HG03097 (cell line): Measurements from ENCODE around the gene GPR173.

Experiments
- ATAC-seq: cut with Tn5 transposase; IDR thresholded peaks from one replicate; pipeline ENCODE4 v1.9.1; 2021; ENCODE audit not compliant: unreplicated experiment, low FRiP score

The GPR173 gene

DNA sequence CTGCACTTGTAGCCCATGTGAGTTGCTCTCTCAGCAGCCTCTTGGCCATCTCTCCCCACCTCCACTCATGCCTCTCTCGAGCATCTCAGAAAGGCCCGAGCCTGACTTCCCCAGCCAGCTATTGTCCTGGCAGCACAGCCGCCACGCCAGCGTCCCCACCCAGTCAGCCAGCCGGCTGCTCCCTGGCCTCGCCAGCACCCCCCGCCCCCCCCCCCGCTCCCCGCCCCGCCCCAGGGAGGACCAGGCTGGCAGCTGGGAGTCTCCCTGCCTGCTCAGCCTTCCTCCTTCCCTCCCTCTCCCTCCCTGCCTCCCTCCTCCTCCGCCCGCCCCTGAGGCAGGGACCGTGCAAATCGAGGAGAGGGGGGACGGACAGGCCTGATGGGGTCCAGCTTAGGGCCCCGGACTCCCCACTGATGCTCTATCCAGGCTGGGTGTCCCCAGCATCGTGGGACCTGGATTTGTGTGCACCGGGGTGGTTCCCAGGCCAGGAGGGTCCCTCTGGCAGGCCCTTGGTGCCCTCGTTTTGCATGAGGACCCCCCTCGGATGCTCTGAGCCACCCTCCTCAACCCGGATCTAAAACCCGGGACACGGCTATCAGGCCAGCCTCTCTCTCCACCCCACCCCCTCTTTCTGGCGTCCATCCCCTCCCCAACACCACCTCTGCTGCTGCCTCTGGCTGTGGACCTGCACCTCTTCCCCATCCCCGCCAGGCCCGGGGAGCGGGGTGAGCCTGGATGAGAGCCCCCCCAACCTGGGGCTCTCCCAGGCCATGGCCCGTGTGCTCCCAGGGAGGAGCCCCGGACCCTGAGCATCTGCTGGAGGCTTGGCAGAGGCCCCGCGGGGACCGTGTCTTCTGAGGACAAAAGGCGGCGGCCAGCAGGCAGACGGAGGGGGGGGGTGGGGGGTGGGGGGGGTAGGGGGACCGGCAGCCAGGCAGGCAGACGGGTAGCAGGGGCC lies at the start of gene GPR173:
GPR173 (plus strand) TSS at position 621 of the 958 bp plus-strand sequence. CDS start 27,833 bp downstream, outside the sequence.
- no peak for ATAC-seq

DNA sequence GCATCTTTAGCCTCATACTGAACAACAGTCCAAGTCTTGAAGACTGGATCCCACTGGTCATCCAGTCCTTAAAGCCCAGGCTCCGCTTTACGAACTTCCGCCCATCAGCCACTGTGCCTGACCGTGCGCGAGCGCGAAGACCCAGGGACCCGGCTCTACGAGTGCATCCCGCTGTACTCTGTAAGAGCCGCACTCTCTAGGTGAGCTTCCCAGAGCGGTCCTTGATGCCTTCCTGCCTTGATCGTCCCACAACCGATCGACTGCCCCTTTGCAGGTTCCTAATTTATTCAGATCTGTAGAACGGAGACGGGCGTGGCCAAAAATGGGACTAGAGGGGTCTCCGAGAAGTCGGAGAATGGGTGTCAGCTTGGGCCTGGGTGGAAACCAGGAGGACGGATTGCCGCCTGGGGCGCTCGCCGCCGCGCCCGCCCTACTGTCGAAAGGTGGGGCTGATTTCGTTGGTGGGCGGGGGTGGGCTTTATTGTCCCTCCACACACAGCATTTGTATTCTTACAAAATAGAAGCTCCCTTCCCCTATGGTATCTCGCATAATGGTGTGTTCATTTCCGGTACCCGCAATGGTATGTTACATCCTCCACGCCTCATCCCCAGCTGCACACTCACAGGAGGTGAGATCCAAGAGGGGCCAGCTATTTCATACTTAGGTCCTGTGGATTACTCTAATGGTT lies 48.0 kb upstream of the GPR173 start:
- no peak for ATAC-seq

GRCh38 chrX:53001958-53002357 lies 46.6 kb upstream of the GPR173 start:
- no peak for ATAC-seq

DNA sequence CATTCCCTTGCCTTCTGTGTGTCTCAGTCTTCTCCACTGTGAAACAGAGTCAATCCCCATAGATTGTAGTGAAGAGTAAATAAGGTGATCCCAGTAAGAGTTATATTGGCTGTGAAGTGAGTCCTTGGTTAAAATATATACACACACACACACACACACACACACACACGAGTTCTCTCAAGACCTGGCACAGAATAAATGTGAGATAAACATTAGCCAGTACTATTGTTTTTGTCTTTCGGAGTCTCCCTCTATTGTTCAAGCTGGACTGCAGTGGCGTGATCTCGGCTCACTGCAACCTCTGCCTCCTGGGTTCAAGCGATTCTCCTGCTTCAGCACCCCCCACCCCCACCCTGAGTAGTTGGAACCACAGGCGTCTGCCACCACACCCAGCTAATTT lies 45.5 kb upstream of the GPR173 start:
- ATAC-seq = no peak

- ATAC-seq = no peak
Observed at GRCh38 chrX:53004038-53004437, 44.6 kb upstream of the GPR173 start.

DNA sequence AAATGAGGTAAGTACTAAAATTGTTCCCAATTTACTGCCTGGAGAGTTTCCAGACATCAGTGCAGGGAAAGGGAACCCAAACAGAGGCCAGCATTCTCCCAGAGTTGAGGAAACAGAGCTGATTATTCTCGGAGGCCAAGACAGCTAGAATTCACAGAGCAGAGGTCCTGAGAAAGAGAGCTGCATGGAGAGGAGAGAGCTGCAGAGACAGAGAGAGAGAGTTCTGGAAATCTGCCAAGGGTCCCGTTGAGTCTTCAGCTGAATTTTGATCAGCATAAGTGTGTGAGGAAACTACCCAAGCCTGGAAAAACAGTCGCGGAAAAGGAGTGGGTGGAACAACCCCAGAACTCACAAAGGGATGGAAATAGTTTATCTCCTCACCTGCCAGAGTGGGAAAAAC lies 43.8 kb upstream of the GPR173 start:
- no peak for ATAC-seq

DNA sequence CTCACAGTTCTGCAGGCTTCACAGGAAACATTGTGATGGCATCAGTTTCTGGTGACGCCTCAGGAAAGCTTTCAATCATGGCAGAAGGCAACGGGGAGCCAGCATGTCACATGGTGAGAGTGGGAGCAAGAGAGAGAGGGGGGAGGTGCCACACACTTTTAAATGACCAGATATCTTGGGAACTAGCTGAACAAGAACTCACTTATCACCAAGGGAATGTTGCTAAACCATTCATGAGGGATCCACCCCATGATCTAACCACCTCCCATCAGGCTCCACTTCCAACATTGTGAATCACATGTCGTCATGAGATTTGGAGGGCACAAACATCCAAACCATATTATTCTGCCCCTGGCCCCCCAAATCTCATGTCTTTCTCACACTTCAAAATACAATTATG lies 43.3 kb upstream of the GPR173 start:
- no peak for ATAC-seq

GRCh38 chrX:53009032-53009431 lies 39.6 kb upstream of the GPR173 start:
- no peak for ATAC-seq

- ATAC-seq = no peak
Observed at GRCh38 chrX:53013291-53013690, 35.3 kb upstream of the GPR173 start.

- no peak for ATAC-seq
Observed at GRCh38 chrX:53018627-53019026, 30.0 kb upstream of the GPR173 start.

- no peak for ATAC-seq
Observed at GRCh38 chrX:53022381-53022780, 26.2 kb upstream of the GPR173 start.

GRCh38 chrX:53028678-53029077 lies 19.9 kb upstream of the GPR173 start:
- no peak for ATAC-seq

DNA sequence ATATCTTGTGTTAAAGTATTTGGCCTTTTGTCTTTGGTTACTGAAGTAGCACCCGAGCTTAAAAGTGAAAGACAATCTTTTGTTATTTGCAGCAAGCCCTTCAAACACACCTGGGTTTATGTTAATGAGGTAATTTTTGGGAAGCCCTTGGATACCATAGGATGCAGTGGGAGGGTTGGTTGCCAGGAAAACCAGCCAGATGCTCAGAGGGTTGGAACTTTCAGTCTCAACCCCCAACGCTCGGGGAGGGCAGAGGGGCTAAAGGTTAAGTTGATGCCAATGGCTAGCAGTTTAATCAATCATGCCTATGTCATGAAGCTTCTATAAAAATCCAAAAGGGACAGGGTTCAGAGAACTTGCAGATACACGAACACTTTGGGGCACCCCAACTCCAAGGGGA lies 17.2 kb upstream of the GPR173 start:
- ATAC-seq = no peak

- no peak for ATAC-seq
Observed at GRCh38 chrX:53036149-53036548, 12.4 kb upstream of the GPR173 start.

DNA sequence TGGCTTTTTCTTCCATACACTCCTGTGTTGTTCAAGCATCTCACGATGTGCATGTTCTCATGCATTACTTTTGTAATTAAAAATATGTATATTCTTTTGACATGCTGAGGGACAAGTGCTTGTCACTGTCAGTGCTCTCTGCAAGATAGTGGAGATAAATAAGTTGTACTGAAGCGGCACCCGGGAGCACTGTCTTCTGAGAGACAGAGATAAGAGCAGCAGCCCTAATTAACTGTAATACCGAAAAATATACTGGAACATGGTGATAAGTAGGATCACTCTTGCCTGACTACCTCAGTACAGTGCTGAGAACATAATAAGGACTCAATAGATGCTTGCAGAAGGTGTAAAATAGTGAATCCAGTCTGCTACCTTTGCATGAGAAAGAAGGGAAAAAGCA lies 9.4 kb upstream of the GPR173 start:
- no peak for ATAC-seq

DNA sequence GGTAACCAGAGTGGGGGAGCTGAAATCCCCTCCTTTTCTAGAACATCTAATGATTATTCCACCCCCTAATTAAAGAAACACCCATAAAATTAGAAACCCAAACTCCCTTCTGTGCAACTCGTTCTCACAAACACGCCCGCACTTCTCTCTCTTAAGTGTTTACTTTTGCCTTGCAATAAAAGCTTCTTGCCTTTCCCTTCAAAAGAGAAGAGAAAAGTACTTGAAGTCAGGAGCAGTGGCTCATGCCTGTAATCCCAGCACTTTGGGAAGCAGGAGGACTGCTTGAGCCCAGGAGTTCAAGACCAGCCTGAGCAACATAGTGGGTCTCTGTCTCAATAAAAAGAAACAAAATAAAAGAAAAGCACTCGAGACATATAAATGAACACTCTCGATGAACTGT lies 3.6 kb upstream of the GPR173 start:
- ATAC-seq = no peak

- ATAC-seq = no peak
Observed at GRCh38 chrX:53047228-53047627, 1.4 kb upstream of the GPR173 start.

GRCh38 chrX:53049127-53049517 lies 533 bp downstream of the GPR173 start:
- ATAC-seq = no peak

DNA sequence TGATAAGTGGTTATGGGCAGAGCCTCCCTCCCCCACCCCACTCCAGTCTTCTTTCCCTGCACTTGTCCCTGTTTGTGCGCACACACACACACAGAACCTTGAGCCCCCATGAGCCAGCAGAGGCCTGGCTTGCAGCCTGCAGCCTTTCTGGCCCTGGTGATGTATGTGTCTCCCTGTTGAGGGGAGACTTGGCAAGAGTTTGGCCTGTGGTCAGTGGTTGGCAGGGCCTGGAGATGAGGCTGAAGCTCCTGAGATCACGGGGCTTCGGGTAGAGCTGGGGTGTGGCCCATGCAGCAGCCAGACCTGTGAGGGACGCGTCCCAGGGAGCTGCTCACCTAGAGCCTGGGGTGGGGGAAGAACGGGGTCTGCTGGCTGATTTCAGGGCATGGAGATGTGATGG lies 2.3 kb downstream of the GPR173 start:
- ATAC-seq = no peak

DNA sequence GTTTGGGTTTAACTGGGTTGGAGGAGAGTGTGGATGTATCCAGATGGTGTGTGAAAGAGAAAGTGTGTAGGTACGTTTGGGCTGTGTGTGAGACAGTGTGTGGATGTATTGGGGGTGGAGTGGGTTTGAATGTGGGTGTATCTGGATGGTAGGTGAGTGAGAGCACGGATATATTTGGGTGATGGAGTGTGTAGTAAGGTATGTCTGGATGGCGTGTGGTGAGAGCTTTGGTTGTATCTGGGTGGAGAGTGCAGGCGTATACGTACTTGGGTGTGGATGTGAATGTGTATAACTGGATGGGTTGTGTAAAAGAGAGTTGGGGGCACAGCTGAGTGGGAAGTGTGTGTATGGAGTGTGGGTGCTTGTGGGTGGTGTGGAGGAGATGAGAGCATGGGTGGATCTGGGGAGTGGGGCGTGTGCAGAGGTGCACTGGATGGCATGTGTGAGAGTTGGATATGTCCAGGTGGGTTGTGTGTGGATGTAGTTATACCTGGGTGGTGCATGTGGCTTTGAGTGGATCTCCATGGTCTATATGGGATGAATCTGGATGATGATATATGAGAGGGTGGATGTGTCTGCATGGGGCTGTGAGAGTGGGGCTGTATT lies 6.8 kb downstream of the GPR173 start:
- ATAC-seq = no peak

GRCh38 chrX:53056292-53056691 lies 7.7 kb downstream of the GPR173 start:
- ATAC-seq = no peak
